GM12865 (cell line): ENCODE data around the gene OPCML.

ENCODE experiments used
- DNase-seq: peaks from one replicate; pipeline ENCODE4 v3.0.0; 2010; ENCODE audit warnings: low read depth
- H3K4me3 ChIP-seq: 2 replicates; pipeline ENCODE4 v1.5.1; 2011; ENCODE audit warnings: mild to moderate bottlenecking, low read depth, low read length, control low read depth
- CTCF ChIP-seq: IDR thresholded peaks from 2 replicates; pipeline ENCODE4 v1.5.1; 2011; ENCODE audit warnings: low read length, control low read depth, low read depth, inconsistent platforms; ENCODE audit not compliant: insufficient read depth; ENCODE audit errors: missing control alignments

Gene OPCML

GRCh38 chr11:133529807-133530500 lies 2.3 kb downstream of the OPCML start:
- no peak for DNase-seq
- no peak overlapping the region for H3K4me3 ChIP-seq
- no peak for TF ChIP-seq CTCF

- DNase-seq: no peak
- H3K4me3 ChIP-seq: no peak overlapping the region
- no peak for TF ChIP-seq CTCF
Observed at GRCh38 chr11:133526790-133527189, 5.5 kb downstream of the OPCML start.

- TF ChIP-seq CTCF: no peak
- DNase-seq: no peak
- H3K4me3 ChIP-seq: no peak overlapping the region
Observed at GRCh38 chr11:133525976-133526375, 6.3 kb downstream of the OPCML start.

GRCh38 chr11:133524488-133524887 lies 7.8 kb downstream of the OPCML start:
- no peak for TF ChIP-seq CTCF
- H3K4me3 ChIP-seq: no peak overlapping the region
- DNase-seq: no peak

GRCh38 chr11:133522344-133522743 lies 10.0 kb downstream of the OPCML start:
- no peak overlapping the region for H3K4me3 ChIP-seq
- no peak for TF ChIP-seq CTCF

GRCh38 chr11:133521502-133521901 lies 10.8 kb downstream of the OPCML start:
- TF ChIP-seq CTCF: no peak
- H3K4me3 ChIP-seq: no peak overlapping the region
- no peak for DNase-seq

More at GRCh38 chr11:133522344-133522743, 10.0 kb downstream of the OPCML start:
- no peak for DNase-seq

GRCh38 chr11:133520707-133521106 lies 11.6 kb downstream of the OPCML start:
- no peak overlapping the region for H3K4me3 ChIP-seq
- no peak for DNase-seq
- TF ChIP-seq CTCF: no peak
